Panc1 (cell line): ENCODE results near the gene CCL22. TPM values are rescaled to one million over a fixed set of nuclear protein-coding genes. Genes with fewer than 3 reads are reported as not detected.

Source experiments
- ATAC-seq: fragments of 200-7000 bp; cut with Tn5 transposase; 2 replicates; pipeline ENCODE4 v1.9.1; 2020; ENCODE audit warnings: mild to moderate bottlenecking, moderate library complexity
- BruUV-seq: library from RNA; stranded (reverse); fragments of 400-500 nt; replicated peaks from 2 replicates; lab custom pipeline; 2021; lab: Mats Ljungman, UMichigan
- CTCF ChIA-PET: fragments of 300-600 bp; sonication (Branson Sonifier 250); formaldehyde crosslinking; loops from one replicate; lab custom pipeline; 2022; ENCODE audit warnings: antibody characterized with exemption; lab: Charles Lee
- POLR2A ChIA-PET: fragments of 300-600 bp; sonication (Branson Sonifier 250); formaldehyde crosslinking; loops from one replicate; lab custom pipeline; 2022; ENCODE audit warnings: antibody characterized with exemption; lab: Charles Lee
- DNase-seq: peaks from one replicate; pipeline ENCODE4 v3.0.0-alpha.2; 2010; ENCODE audit warnings: low read depth, low spot score
- H3K27ac ChIP-seq: 2 replicates; pipeline ENCODE4 v1.5.1; 2011; ENCODE audit warnings: mild to moderate bottlenecking, low read length, inconsistent platforms
- H3K27me3 ChIP-seq: fragments of 200-500 bp; sonication (Bioruptor generic); 2 replicates; pipeline ENCODE4 v1.6.0; 2014; ENCODE audit warnings: low read length, inconsistent platforms; ENCODE audit not compliant: control insufficient read depth, insufficient read depth
- H3K36me3 ChIP-seq: fragments of 200-500 bp; sonication (Bioruptor generic); 2 replicates; pipeline ENCODE4 v1.5.1; 2014; ENCODE audit warnings: inconsistent platforms, mild to moderate bottlenecking, low read length, moderate library complexity; ENCODE audit not compliant: control insufficient read depth, insufficient read depth
- H3K4me1 ChIP-seq: 2 replicates; pipeline ENCODE4 v1.5.1; 2011; ENCODE audit warnings: inconsistent platforms, mild to moderate bottlenecking, low read length, moderate library complexity; ENCODE audit not compliant: control insufficient read depth, insufficient read depth
- H3K4me3 ChIP-seq, 2 experiments: 2 replicates each; pipeline ENCODE4 v1.5.1; 2011 to 2012; ENCODE audit warnings: low read depth in 2 of 2, low read length in 2 of 2, mild to moderate bottlenecking in 2 of 2, inconsistent platforms in 1 of 2, moderate library complexity in 1 of 2
- H3K9me3 ChIP-seq: fragments of 200-500 bp; sonication (Bioruptor generic); 2 replicates; pipeline ENCODE4 v1.5.1; 2014; ENCODE audit warnings: low read depth, mild to moderate bottlenecking, inconsistent platforms, low read length, moderate library complexity; ENCODE audit not compliant: control insufficient read depth, insufficient read depth
- CTCF ChIP-seq: fragments of 450-650 bp; IDR thresholded peaks from 2 replicates; pipeline ENCODE4 v1.5.1; 2017; ENCODE audit warnings: mild to moderate bottlenecking
- POLR2AphosphoS5 ChIP-seq: IDR thresholded peaks from 2 replicates; pipeline ENCODE4 v1.6.1; 2012; ENCODE audit warnings: mild to moderate bottlenecking, low read depth, low read length, moderate library complexity
- REST ChIP-seq, 2 experiments: IDR thresholded peaks; 2 replicates each; pipeline ENCODE4 v1.6.1; 2011 to 2012; ENCODE audit warnings: low read depth in 2 of 2, control low read depth in 1 of 2, low read length in 1 of 2, mild to moderate bottlenecking in 1 of 2, moderate library complexity in 1 of 2; ENCODE audit not compliant: insufficient read depth in 1 of 2
- SIN3A ChIP-seq: IDR thresholded peaks from 2 replicates; pipeline ENCODE4 v1.6.1; 2012; ENCODE audit warnings: low read depth, mild to moderate bottlenecking, low read length, moderate library complexity, borderline replicate concordance; ENCODE audit not compliant: insufficient read depth
- TCF7L2 ChIP-seq: IDR thresholded peaks from 2 replicates; pipeline ENCODE4 v1.6.1; 2011; ENCODE audit warnings: mild to moderate bottlenecking, low read depth, low read length, inconsistent platforms
- in situ Hi-C: cut with HindIII; loops from 2 replicates; pipeline ENCODE4 v1.10.0; 2016; ENCODE audit warnings: low sequenced_read_pairs, low pct_unique_long_range_greater_than_20kb
- intact Hi-C: fragments of 100-400 bp; cut with micrococcal nuclease; formaldehyde crosslinking; loops from one replicate; pipeline ENCODE4 v1.10.0; 2022; ENCODE audit not compliant: unreplicated experiment
- total RNA-seq: library from RNA; stranded (reverse); gene quantifications from one replicate; pipeline ENCODE4 v1.2.1, GENCODE V29; 2021; ENCODE audit not compliant: unreplicated experiment

CCL22 gene
- total RNA-seq, 1 experiment from 2014 or later: 0.39 TPM

GRCh38 chr16:57347858-57348257, 10.7 kb upstream of the CCL22 start:
- BruUV-seq: no TSS peak
- CTCF ChIA-PET: no interaction called here
- Histone ChIP-seq H3K36me3 (no peaks in the 10 kb centered on the region), H3K9me3 (no peaks in the 10 kb centered on the region), H3K4me1 (no peaks in the 10 kb centered on the region), H3K4me3 (no peak overlapping the region), H3K27me3 (no peaks in the 10 kb centered on the region), H3K27ac (no peak overlapping the region)
- intact Hi-C loops: no loop called here
- in situ Hi-C loops: no loop called here
- TF ChIP-seq CTCF: no peak
- TF ChIP-seq SIN3A: no peak
- no peak for TF ChIP-seq REST (IDR thresholded peaks at IDR 0.05; ENCODE audit: insufficient read depth in 1 of 2, low read depth in 2 of 2, low read length in 1 of 2)
- TF ChIP-seq TCF7L2: no peak
- no peak for TF ChIP-seq POLR2AphosphoS5
- ATAC-seq: no peak
- POLR2A ChIA-PET: no interaction called here
- no peak for DNase-seq

GRCh38 chr16:57348327-57348726, 10.3 kb upstream of the CCL22 start:
- H3K9me3 ChIP-seq: no peaks in the 10 kb centered on the region
- BruUV-seq: no TSS peak
- TF ChIP-seq TCF7L2: no peak
- no peak for TF ChIP-seq SIN3A
- no peak for TF ChIP-seq CTCF
- no peak for TF ChIP-seq REST (IDR thresholded peaks at IDR 0.05; ENCODE audit: insufficient read depth in 1 of 2, low read depth in 2 of 2, low read length in 1 of 2)
- no peak for TF ChIP-seq POLR2AphosphoS5
- no peaks in the 10 kb centered on the region for H3K36me3 ChIP-seq
- ATAC-seq (no peak), DNase-seq (no peak)
- H3K4me3 ChIP-seq: no peak overlapping the region
- in situ Hi-C loops (no loop called here), intact Hi-C loops (no loop called here)
- H3K27ac ChIP-seq: no peak overlapping the region
- POLR2A ChIA-PET: no interaction called here
- H3K27me3 ChIP-seq: no peaks in the 10 kb centered on the region
- H3K4me1 ChIP-seq: no peaks in the 10 kb centered on the region
- CTCF ChIA-PET: no interaction called here
